Right renal pelvis (tissue), 4 donors: ENCODE results near the gene MTG2. TPM values are rescaled to one million over a fixed set of nuclear protein-coding genes. Genes with fewer than 3 reads are reported as not detected.

ENCODE experiments used
- DNase-seq, 4 donors: peaks; one replicate each; pipeline ENCODE4 v3.0.0-alpha.2; 2013; ENCODE audit warnings: low read depth in 4 of 4, low spot score in 3 of 4, missing footprints in 1 of 4
- polyA plus RNA-seq, 4 donors: library from polyadenylated mRNA; unstranded; fragments of 120-200 nt; gene quantifications; one replicate each; pipeline ENCODE4 v1.2.1, GENCODE V29; 2013; ENCODE audit not compliant: insufficient read length in 4 of 4

The MTG2 gene
- polyA plus RNA-seq, 4 donors, result 34.3 to 39.2 (median 36.8) TPM

- no peak for DNase-seq
Observed at GRCh38 chr20:62201173-62202082, 18.6 kb downstream of the MTG2 start.

- DNase-seq, result no peak
Observed at GRCh38 chr20:62202083-62202395, 19.2 kb downstream of the MTG2 start.

GRCh38 chr20:62202676-62203377, 20.0 kb downstream of the MTG2 start:
- DNase-seq, result no peak

GRCh38 chr20:62203378-62204030, 20.7 kb downstream of the MTG2 start:
- DNase-seq, result no peak

GRCh38 chr20:62205618-62206387, 23.0 kb downstream of the MTG2 start:
- no peak for DNase-seq

- no peak for DNase-seq
Observed at GRCh38 chr20:62206388-62206775, 23.6 kb downstream of the MTG2 start.

- no peak for DNase-seq
Observed at GRCh38 chr20:62208061-62208794, 25.4 kb downstream of the MTG2 start.

GRCh38 chr20:62208795-62209755, 26.2 kb downstream of the MTG2 start:
- no peak for DNase-seq

- no peak for DNase-seq
Observed at GRCh38 chr20:62209850-62210495, 27.1 kb downstream of the MTG2 start.

GRCh38 chr20:62210496-62210855, 27.6 kb downstream of the MTG2 start:
- DNase-seq, result no peak

- no peak for DNase-seq
Observed at GRCh38 chr20:62211216-62211615, 28.4 kb downstream of the MTG2 start.

- no peak for DNase-seq
Observed at GRCh38 chr20:62211769-62212288, 29.0 kb downstream of the MTG2 start.

- DNase-seq, result no peak
Observed at GRCh38 chr20:62212299-62212698, 29.5 kb downstream of the MTG2 start.

- no peak for DNase-seq
Observed at GRCh38 chr20:62214067-62214466, 31.2 kb downstream of the MTG2 start.

GRCh38 chr20:62215020-62215990, 32.5 kb downstream of the MTG2 start:
- DNase-seq, result no peak

GRCh38 chr20:62215991-62216635, 33.3 kb downstream of the MTG2 start:
- no peak for DNase-seq
